CD4-positive, CD25-positive, alpha-beta regulatory T cell (primary cell): Measurements from ENCODE around the gene ZNF816. TPM values are rescaled to one million over a fixed set of nuclear protein-coding genes. Genes with fewer than 3 reads are reported as not detected.
"Not testable (repeated sequence)": the region's sequence is repeated elsewhere in the genome, so short reads cannot be mapped to it uniquely, and the experiment has no call there.

Experiments
- ATAC-seq, 2 donors: fragments of 150-1000 bp; cut with Tn5 transposase; one replicate each; pipeline ENCODE4 v1.10.0; 2021; ENCODE audit warnings: low read depth in 2 of 2, moderate number of reproducible peaks in 2 of 2, moderate library complexity in 1 of 2
- DNase-seq, 3 donors: peaks; one replicate each; pipeline versions ENCODE4 v3.0.0 to v3.0.0-alpha.2; 2012 to 2022; ENCODE audit warnings: mixed read lengths in 1 of 3
- H3K27ac ChIP-seq: one replicate; pipeline ENCODE4 v1.7.0; 2013; ENCODE audit warnings: mild to moderate bottlenecking, low read length; ENCODE audit not compliant: insufficient read depth, poor library complexity, severe bottlenecking
- H3K27me3 ChIP-seq: one replicate; pipeline ENCODE4 v1.7.0; 2013; ENCODE audit warnings: low read length; ENCODE audit not compliant: control insufficient read depth, insufficient read depth
- H3K36me3 ChIP-seq: one replicate; pipeline ENCODE4 v1.7.0; 2013; ENCODE audit warnings: mild to moderate bottlenecking, low read length, moderate library complexity; ENCODE audit not compliant: control insufficient read depth, insufficient read depth
- H3K4me1 ChIP-seq: 2 replicates; pipeline ENCODE4 v1.7.0; 2013; ENCODE audit warnings: mild to moderate bottlenecking, low read length; ENCODE audit not compliant: insufficient read depth, control insufficient read depth, poor library complexity, severe bottlenecking
- H3K4me3 ChIP-seq: one replicate; pipeline ENCODE4 v1.7.0; 2013; ENCODE audit warnings: low read depth, mild to moderate bottlenecking, low read length, moderate library complexity
- H3K9me3 ChIP-seq, 2 experiments: 1 replicate in 1 of 2; 2 replicates in 1 of 2; pipeline ENCODE4 v1.7.0; 2013; ENCODE audit warnings: low read length in 2 of 2, mild to moderate bottlenecking in 1 of 2, moderate library complexity in 1 of 2; ENCODE audit not compliant: control insufficient read depth in 2 of 2
- H3K27ac Mint-ChIP-seq, 3 donors: one replicate each; pipeline ENCODE4 v1.8.0; 2020 to 2022; ENCODE audit warnings: mild to moderate bottlenecking in 3 of 3, mixed read lengths in 3 of 3, moderate library complexity in 2 of 3
- H3K27me3 Mint-ChIP-seq: one replicate; pipeline ENCODE4 v1.8.0; 2022; ENCODE audit warnings: mild to moderate bottlenecking, mixed read lengths
- H3K36me3 Mint-ChIP-seq: one replicate; pipeline ENCODE4 v1.8.0; 2020; ENCODE audit warnings: mixed read lengths
- H3K4me1 Mint-ChIP-seq, 4 donors: one replicate each; pipeline ENCODE4 v1.8.0; 2020 to 2022; ENCODE audit warnings: mixed read lengths in 4 of 4, mild to moderate bottlenecking in 1 of 4
- H3K4me3 Mint-ChIP-seq, 4 donors: one replicate each; pipeline ENCODE4 v1.8.0; 2020 to 2022; ENCODE audit warnings: mild to moderate bottlenecking in 4 of 4, mixed read lengths in 4 of 4, moderate library complexity in 3 of 4
- H3K9me3 Mint-ChIP-seq, 7 donors: one replicate each; pipeline ENCODE4 v1.8.0; 2020 to 2022; ENCODE audit warnings: mixed read lengths in 7 of 7, mild to moderate bottlenecking in 3 of 7, moderate library complexity in 2 of 7
- polyA plus RNA-seq, 4 donors: library from polyadenylated mRNA; unstranded; fragments of 300-500 nt; fragmentation: Illumina TruSeq; gene quantifications; one replicate each; pipeline ENCODE4 v1.2.3, GENCODE V29; 2021
- total RNA-seq: library from RNA; stranded (reverse); gene quantifications from one replicate; pipeline ENCODE4 v1.2.3, GENCODE V29; 2022

The ZNF816 gene
- total and polyA plus RNA-seq, 5 donors from 2014 or later = 5.1 to 25.1 (median 13.5) TPM

GRCh38 chr19:52988506-52988905 lies 25.8 kb upstream of the ZNF816 start:
- DNase-seq (no peak), ATAC-seq (no peak)
- H3K27ac Mint-ChIP-seq = no peak overlapping the region
- H3K4me3 Mint-ChIP-seq = peak overlapping the region in 1 of 4 donors; percentile 40
- H3K36me3 ChIP-seq = peaks cover 20% of the 10 kb centered on the region
- H3K4me1 Mint-ChIP-seq = peaks cover 0 to 17% (median 3%) of the 10 kb centered on the region in 4 donors
- H3K27me3 Mint-ChIP-seq = peaks cover 8% of the 10 kb centered on the region
- no peak overlapping the region for H3K27ac ChIP-seq
- H3K27me3 ChIP-seq = no peaks in the 10 kb centered on the region
- H3K9me3 ChIP-seq = peaks cover 12 to 41% of the 10 kb centered on the region in 2 experiments
- H3K4me1 ChIP-seq = peaks cover 9% of the 10 kb centered on the region
- peaks cover 47% of the 10 kb centered on the region for H3K36me3 Mint-ChIP-seq
- H3K9me3 Mint-ChIP-seq = peaks cover 0 to 45% (median 13%) of the 10 kb centered on the region in 7 donors
- H3K4me3 ChIP-seq = no peak overlapping the region

- Mint-ChIP-seq H3K9me3 (peaks cover 0 to 45% (median 13%) of the 10 kb centered on the region in 7 donors), H3K36me3 (peaks cover 51% of the 10 kb centered on the region), H3K27ac (no peak overlapping the region), H3K4me3 (no peak overlapping the region), H3K27me3 (peaks cover 3% of the 10 kb centered on the region), H3K4me1 (peaks cover 0 to 8% (median 1%) of the 10 kb centered on the region in 4 donors)
- H3K27me3 ChIP-seq = no peaks in the 10 kb centered on the region
- H3K4me1 ChIP-seq = no peaks in the 10 kb centered on the region
- H3K9me3 ChIP-seq = peaks cover 12 to 44% of the 10 kb centered on the region in 2 experiments
- H3K4me3 ChIP-seq = no peak overlapping the region
- ATAC-seq = no peak
- no peak overlapping the region for H3K27ac ChIP-seq
- H3K36me3 ChIP-seq = peaks cover 20% of the 10 kb centered on the region
- DNase-seq = no peak
Observed at GRCh38 chr19:52987221-52987620, 24.5 kb upstream of the ZNF816 start.

- H3K27me3 Mint-ChIP-seq, H3K27ac Mint-ChIP-seq, DNase-seq, H3K27me3 ChIP-seq, H3K4me1 ChIP-seq, ATAC-seq, H3K4me1 Mint-ChIP-seq, H3K27ac ChIP-seq, H3K4me3 Mint-ChIP-seq, H3K4me3 ChIP-seq: not testable (repeated sequence)
- Mint-ChIP-seq H3K36me3 (peaks cover 60% of the 10 kb centered on the region), H3K9me3 (peaks cover 0 to 32% (median 16%) of the 10 kb centered on the region in 7 donors)
- peaks cover 20% of the 10 kb centered on the region for H3K36me3 ChIP-seq
- peaks cover 12 to 35% of the 10 kb centered on the region in 2 experiments for H3K9me3 ChIP-seq
Observed at GRCh38 chr19:52983167-52983566, 20.5 kb upstream of the ZNF816 start.

GRCh38 chr19:52981329-52981728 lies 18.6 kb upstream of the ZNF816 start:
- H3K36me3 Mint-ChIP-seq = peaks cover 47% of the 10 kb centered on the region
- H3K4me1 Mint-ChIP-seq = peaks cover 0 to 3% (median 0%) of the 10 kb centered on the region in 4 donors
- ATAC-seq = no peak
- no peak for DNase-seq
- peaks cover 11% of the 10 kb centered on the region for H3K36me3 ChIP-seq
- no peaks in the 10 kb centered on the region for H3K4me1 ChIP-seq
- peaks cover 14 to 25% of the 10 kb centered on the region in 2 experiments for H3K9me3 ChIP-seq
- no peak overlapping the region for H3K27ac ChIP-seq
- H3K27me3 ChIP-seq = no peaks in the 10 kb centered on the region
- no peak overlapping the region for H3K27ac Mint-ChIP-seq
- H3K4me3 Mint-ChIP-seq = no peak overlapping the region
- no peaks in the 10 kb centered on the region for H3K27me3 Mint-ChIP-seq
- H3K9me3 Mint-ChIP-seq = peaks cover 0 to 21% (median 18%) of the 10 kb centered on the region in 7 donors
- H3K4me3 ChIP-seq = no peak overlapping the region

GRCh38 chr19:52967772-52968171 lies 5.1 kb upstream of the ZNF816 start:
- peaks cover 0 to 45% (median 12%) of the 10 kb centered on the region in 7 donors for H3K9me3 Mint-ChIP-seq

GRCh38 chr19:52963247-52963618 lies 552 bp upstream of the ZNF816 start:
- H3K4me3 ChIP-seq = peak overlapping the region; percentile 97
- H3K27ac ChIP-seq = peak overlapping the region; percentile 71
- DNase-seq = no peak
- Mint-ChIP-seq H3K27me3 (no peaks in the 10 kb centered on the region), H3K36me3 (peaks cover 34% of the 10 kb centered on the region), H3K27ac (peak overlapping the region; percentile 95 to 98 (median 95)), H3K4me1 (peaks cover 12 to 37% (median 20%) of the 10 kb centered on the region in 4 donors), H3K4me3 (peak overlapping the region; percentile 90 to 97 (median 96)), H3K9me3 (peaks cover 0 to 42% (median 15%) of the 10 kb centered on the region in 7 donors)
- ATAC-seq = no peak
- H3K27me3 ChIP-seq = no peaks in the 10 kb centered on the region
- H3K36me3 ChIP-seq = peaks cover 19% of the 10 kb centered on the region
- peaks cover 22% of the 10 kb centered on the region for H3K4me1 ChIP-seq
- peaks cover 26 to 40% of the 10 kb centered on the region in 2 experiments for H3K9me3 ChIP-seq

More at GRCh38 chr19:52967772-52968171, 5.1 kb upstream of the ZNF816 start:
- Histone ChIP-seq H3K4me3 (no peak overlapping the region), H3K4me1 (peaks cover 11% of the 10 kb centered on the region), H3K27me3 (no peaks in the 10 kb centered on the region), H3K27ac (no peak overlapping the region), H3K36me3 (peaks cover 4% of the 10 kb centered on the region), H3K9me3 (peaks cover 27 to 37% of the 10 kb centered on the region in 2 experiments)
- Mint-ChIP-seq H3K27ac (no peak overlapping the region), H3K27me3 (no peaks in the 10 kb centered on the region), H3K4me1 (peaks cover 7 to 13% (median 12%) of the 10 kb centered on the region in 4 donors), H3K36me3 (peaks cover 41% of the 10 kb centered on the region), H3K4me3 (no peak overlapping the region)
- no peak for ATAC-seq
- DNase-seq = no peak

- Histone ChIP-seq H3K4me1 (peaks cover 22% of the 10 kb centered on the region), H3K36me3 (peaks cover 32% of the 10 kb centered on the region), H3K9me3 (peaks cover 31 to 41% of the 10 kb centered on the region in 2 experiments), H3K27ac (peak overlapping the region; percentile 71), H3K27me3 (no peaks in the 10 kb centered on the region), H3K4me3 (peak overlapping the region; percentile 78)
- no peaks in the 10 kb centered on the region for H3K27me3 Mint-ChIP-seq
- peak overlapping the region; percentile 90 to 97 (median 96) for H3K4me3 Mint-ChIP-seq
- peaks cover 44% of the 10 kb centered on the region for H3K36me3 Mint-ChIP-seq
- ATAC-seq (no peak), DNase-seq (no peak)
- H3K27ac Mint-ChIP-seq = peak overlapping the region; percentile 95 to 98 (median 95)
- H3K9me3 Mint-ChIP-seq = peaks cover 0 to 44% (median 23%) of the 10 kb centered on the region in 7 donors
- peaks cover 12 to 39% (median 20%) of the 10 kb centered on the region in 4 donors for H3K4me1 Mint-ChIP-seq
Observed at GRCh38 chr19:52961981-52962380, 700 bp downstream of the ZNF816 start.
